ENCODE measurements around the gene OR2T2.
"Not testable (repeated sequence)": the region's sequence is repeated elsewhere in the genome, so short reads cannot be mapped to it uniquely, and the experiment has no call there.

Gene OR2T2

DNA sequence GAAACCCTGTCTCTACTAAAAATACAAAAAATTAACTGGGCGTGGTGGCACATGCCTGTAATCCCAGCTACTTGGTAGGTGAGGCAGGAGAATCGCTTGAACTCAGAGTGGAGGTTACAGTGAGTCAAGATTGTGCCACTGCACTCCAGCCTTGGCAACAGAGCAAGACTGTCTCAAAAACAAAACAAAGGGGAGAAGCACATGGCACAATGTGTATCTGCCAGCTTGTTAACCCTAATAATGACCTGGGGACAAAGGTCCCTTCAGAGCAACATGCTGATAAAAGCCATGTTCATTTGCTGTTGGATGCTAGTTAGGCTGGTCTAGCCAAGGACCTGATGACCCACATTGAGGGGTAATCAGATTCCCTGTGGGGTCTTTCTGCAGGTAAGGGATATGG is 11.2 kb downstream of the OR2T2 start:
- POLR2A ChIA-PET; DNase-seq (ENCODE audit: extremely low spot score); CTCF ChIA-PET: not testable (repeated sequence)

DNA sequence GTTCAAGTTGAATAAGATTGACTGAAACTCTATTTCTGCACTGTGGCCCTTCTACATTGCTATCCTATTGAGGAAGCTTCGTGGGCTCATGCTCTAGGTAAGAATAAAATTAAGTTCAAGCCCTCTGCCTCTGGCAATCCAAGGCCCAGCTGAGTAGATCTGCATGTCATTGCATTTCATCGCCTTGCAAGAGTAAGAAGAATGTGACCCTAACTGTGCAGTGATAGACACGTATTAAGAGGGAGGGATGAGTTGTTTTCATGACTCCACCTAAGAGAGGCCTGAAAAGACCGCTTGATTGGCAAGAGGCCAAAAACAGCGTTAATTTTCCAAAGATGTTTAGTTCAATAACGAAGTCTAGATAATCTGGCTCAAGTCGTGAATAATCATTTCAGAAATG is 13.7 kb downstream of the OR2T2 start:
- CTCF ChIA-PET; POLR2A ChIA-PET; DNase-seq (ENCODE audit: extremely low spot score): not testable (repeated sequence)

GRCh38 chr1:248471154-248471553 is 25.7 kb downstream of the OR2T2 start:
- CTCF ChIA-PET = no interaction called here
- POLR2A ChIA-PET = no interaction called here
- no peak for DNase-seq (ENCODE audit: extremely low spot score)
- TF ChIP-seq, protein P1, sequence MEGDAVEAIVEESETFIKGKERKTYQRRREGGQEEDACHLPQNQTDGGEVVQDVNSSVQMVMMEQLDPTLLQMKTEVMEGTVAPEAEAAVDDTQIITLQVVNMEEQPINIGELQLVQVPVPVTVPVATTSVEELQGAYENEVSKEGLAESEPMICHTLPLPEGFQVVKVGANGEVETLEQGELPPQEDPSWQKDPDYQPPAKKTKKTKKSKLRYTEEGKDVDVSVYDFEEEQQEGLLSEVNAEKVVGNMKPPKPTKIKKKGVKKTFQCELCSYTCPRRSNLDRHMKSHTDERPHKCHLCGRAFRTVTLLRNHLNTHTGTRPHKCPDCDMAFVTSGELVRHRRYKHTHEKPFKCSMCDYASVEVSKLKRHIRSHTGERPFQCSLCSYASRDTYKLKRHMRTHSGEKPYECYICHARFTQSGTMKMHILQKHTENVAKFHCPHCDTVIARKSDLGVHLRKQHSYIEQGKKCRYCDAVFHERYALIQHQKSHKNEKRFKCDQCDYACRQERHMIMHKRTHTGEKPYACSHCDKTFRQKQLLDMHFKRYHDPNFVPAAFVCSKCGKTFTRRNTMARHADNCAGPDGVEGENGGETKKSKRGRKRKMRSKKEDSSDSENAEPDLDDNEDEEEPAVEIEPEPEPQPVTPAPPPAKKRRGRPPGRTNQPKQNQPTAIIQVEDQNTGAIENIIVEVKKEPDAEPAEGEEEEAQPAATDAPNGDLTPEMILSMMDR (IDR thresholded peaks at IDR 0.05; ENCODE audit: control extremely low read depth, extremely low read depth, low read depth, missing control alignments) = no peak

- CTCF ChIA-PET; DNase-seq (ENCODE audit: extremely low spot score); POLR2A ChIA-PET: not testable (repeated sequence)
Measured at GRCh38 chr1:248472111-248472510, 26.7 kb downstream of the OR2T2 start.

GRCh38 chr1:248473051-248473450 is 27.6 kb downstream of the OR2T2 start, which contains the start of gene OR2T3:
OR2T3 (plus strand) TSS chr1:248473351; CDS start chr1:248473351, 0 bp downstream.
- POLR2A ChIA-PET; DNase-seq (ENCODE audit: extremely low spot score); CTCF ChIA-PET: not testable (repeated sequence)

DNA sequence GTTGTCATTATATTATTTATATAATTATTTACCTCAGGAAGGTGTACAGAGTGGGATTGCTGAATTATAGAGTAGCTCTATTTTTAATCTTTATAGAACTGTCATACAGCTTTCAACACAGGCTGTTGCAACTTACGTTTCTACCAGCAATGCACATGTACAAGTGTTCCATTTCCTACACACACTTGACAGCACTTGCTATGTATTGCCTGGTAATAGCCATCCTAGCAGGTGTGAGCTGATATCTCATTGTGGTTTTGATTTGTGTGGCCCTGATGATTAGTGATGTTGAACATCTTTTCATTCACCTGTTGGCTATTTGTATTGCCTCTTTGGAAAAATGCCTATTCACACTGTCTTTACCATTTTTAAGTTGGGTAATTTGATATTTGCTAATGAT is 30.2 kb downstream of the OR2T2 start:
- CTCF ChIA-PET; POLR2A ChIA-PET; DNase-seq (ENCODE audit: extremely low spot score): not testable (repeated sequence)

- CTCF ChIA-PET; DNase-seq (ENCODE audit: extremely low spot score): not testable (repeated sequence)
Measured at GRCh38 chr1:248481686-248482579, 36.5 kb downstream of the OR2T2 start.

GRCh38 chr1:248488289-248488688 is 42.9 kb downstream of the OR2T2 start, which contains the start of gene OR2T5:
OR2T5 (plus strand) TSS chr1:248488589; CDS start chr1:248488589, 0 bp downstream.
- DNase-seq (ENCODE audit: extremely low spot score); POLR2A ChIA-PET; CTCF ChIA-PET: not testable (repeated sequence)

More at GRCh38 chr1:248481686-248482579, 36.5 kb downstream of the OR2T2 start:
- POLR2A ChIA-PET = not testable (repeated sequence)

- DNase-seq (ENCODE audit: extremely low spot score); POLR2A ChIA-PET; CTCF ChIA-PET: not testable (repeated sequence)
Measured at GRCh38 chr1:248496661-248497060, 51.2 kb downstream of the OR2T2 start.

DNA sequence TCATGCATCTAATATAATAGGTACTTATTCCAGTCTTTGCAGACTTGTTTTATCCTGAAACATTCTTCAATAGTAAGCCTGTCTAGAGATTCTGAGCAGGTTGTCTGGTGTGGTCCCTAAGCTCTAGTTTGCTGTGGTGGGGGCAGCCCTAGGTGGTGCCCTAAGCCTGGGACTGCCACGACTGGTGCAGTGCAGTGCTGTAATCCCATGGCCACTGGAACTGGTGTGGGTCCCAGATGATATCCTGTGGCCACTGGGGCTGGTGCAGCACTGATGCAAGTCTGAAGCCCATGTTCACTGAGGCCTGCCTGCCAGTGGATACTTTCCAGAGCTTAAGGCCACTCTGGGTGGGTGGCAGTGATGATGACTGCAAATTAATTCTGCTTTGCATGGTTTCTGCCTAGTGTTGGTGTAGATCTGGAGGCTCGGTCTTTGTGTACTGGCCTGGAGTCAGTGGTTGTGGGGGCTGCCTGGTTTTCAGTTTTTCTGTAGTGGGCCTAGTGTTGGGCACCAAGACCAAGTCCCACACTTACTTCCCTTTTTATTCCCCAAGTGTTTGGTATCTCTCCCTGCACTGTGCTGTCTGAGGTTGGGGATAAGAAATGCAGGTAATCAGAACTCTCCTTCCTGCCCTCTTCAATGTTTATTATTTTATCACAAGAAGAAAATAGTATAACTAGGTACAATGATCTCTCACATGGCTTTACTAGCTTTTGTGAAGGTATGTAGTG is 55.0 kb downstream of the OR2T2 start:
- POLR2A ChIA-PET; CTCF ChIA-PET; DNase-seq (ENCODE audit: extremely low spot score): not testable (repeated sequence)
